HEK293 (cell line): ENCODE results near the gene KRTAP5-7.

Source experiments
- CTCF ChIA-PET: fragments of 350-600 bp; formaldehyde crosslinking; extraction: SDS; loops from one replicate; lab custom pipeline; 2021; ENCODE audit warnings: antibody characterized with exemption; lab: Yijun Ruan, JAX
- POLR2A ChIA-PET: fragments of 300-600 bp; formaldehyde crosslinking; extraction: SDS; loops from one replicate; lab custom pipeline; 2020; ENCODE audit warnings: antibody characterized with exemption, inconsistent platforms; lab: Yijun Ruan, JAX
- H3K27ac ChIP-seq: fragments of 200-500 bp; sonication (Bioruptor generic); 2 replicates; pipeline ENCODE4 v1.5.1; 2014; ENCODE audit warnings: low read depth, low read length, control low read depth, inconsistent platforms; ENCODE audit errors: extremely low read depth
- H3K36me3 ChIP-seq, 2 experiments: fragments of 200-500 bp in 1 of 2; sonication (Bioruptor generic) in 1 of 2; 1 replicate in 1 of 2; 2 replicates in 1 of 2; pipeline ENCODE4 v1.5.1; 2014 to 2017; ENCODE audit warnings: inconsistent platforms in 2 of 2, low read length in 2 of 2; ENCODE audit not compliant: control insufficient read depth in 2 of 2, insufficient read depth in 1 of 2
- H3K4me1 ChIP-seq: fragments of 200-500 bp; sonication (Bioruptor generic); 2 replicates; pipeline ENCODE4 v1.5.1; 2014; ENCODE audit warnings: mild to moderate bottlenecking, low read length, inconsistent platforms; ENCODE audit not compliant: control insufficient read depth, insufficient read depth
- H3K4me3 ChIP-seq: 2 replicates; pipeline ENCODE4 v1.5.1; 2011; ENCODE audit warnings: low read depth, mild to moderate bottlenecking, control low read depth, low read length, moderate library complexity
- H3K9me3 ChIP-seq: fragments of 200-500 bp; sonication (Bioruptor generic); 2 replicates; pipeline ENCODE4 v1.5.1; 2014; ENCODE audit warnings: low read depth, low read length, inconsistent platforms; ENCODE audit not compliant: control insufficient read depth, insufficient read depth
- HOXC10 ChIP-seq: sonication (generic); formaldehyde crosslinking; IDR thresholded peaks from 2 replicates; pipeline ENCODE4 v1.8.1; 2023; ENCODE audit warnings: mild to moderate bottlenecking, missing genetic modification reagents
- KLF9 ChIP-seq: fragments of 450-650 bp; formaldehyde crosslinking; IDR thresholded peaks from 2 replicates; pipeline ENCODE4 v1.5.1; 2016; ENCODE audit warnings: missing biosample characterization, missing genetic modification characterization, low read depth
- ZNF354C ChIP-seq: fragments of 450-650 bp; formaldehyde crosslinking; IDR thresholded peaks from 2 replicates; pipeline ENCODE4 v1.5.1; 2016; ENCODE audit warnings: missing biosample characterization, missing genetic modification characterization, low read depth, borderline replicate concordance
- ZNF391 ChIP-seq: fragments of 450-650 bp; formaldehyde crosslinking; IDR thresholded peaks from 2 replicates; pipeline ENCODE4 v1.5.1; 2016; ENCODE audit warnings: low read depth, missing biosample characterization, missing genetic modification characterization, borderline replicate concordance
- ZNF677 ChIP-seq: fragments of 450-650 bp; IDR thresholded peaks from 2 replicates; pipeline ENCODE4 v1.5.0; 2018; ENCODE audit warnings: missing biosample characterization, mild to moderate bottlenecking, missing genetic modification characterization, moderate library complexity
- TF ChIP-seq, protein P1 (sequence below): fragments of 450-650 bp; formaldehyde crosslinking; IDR thresholded peaks from 2 replicates; pipeline ENCODE4 v1.5.1; 2016; ENCODE audit warnings: missing biosample characterization, missing genetic modification characterization, low read depth

Gene KRTAP5-7

DNA sequence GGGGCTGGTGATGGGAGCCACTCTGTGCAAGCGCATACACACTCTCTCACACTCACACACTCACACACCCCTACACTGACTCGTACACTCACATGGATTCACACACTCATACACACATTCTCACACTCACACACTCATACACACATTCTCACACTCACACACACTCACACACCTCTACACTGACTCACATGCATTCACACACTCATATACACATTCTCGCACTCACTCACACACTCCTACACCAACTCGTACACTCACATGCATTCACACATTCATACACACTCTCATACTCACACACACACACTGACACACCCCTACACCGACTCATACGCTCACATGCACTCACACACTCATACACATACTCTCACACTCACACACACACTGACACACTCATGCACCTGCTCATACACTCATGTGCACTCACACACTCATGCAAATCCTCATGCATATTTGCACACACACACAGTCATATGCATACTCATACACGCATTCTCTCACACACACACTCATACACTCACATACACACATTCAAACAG is 50.5 kb downstream of the KRTAP5-7 start:
- H3K4me1 ChIP-seq = no peaks in the 10 kb centered on the region
- CTCF ChIA-PET = no interaction called here

More for the DNA sequence above, 50.5 kb downstream of the KRTAP5-7 start:
- Histone ChIP-seq H3K36me3 (no peaks in the 10 kb centered on the region), H3K27ac (no peak overlapping the region), H3K4me3 (no peak overlapping the region), H3K9me3 (no peaks in the 10 kb centered on the region)
- no peak for TF ChIP-seq ZNF677 (tag by site-specific recombination)
- TF ChIP-seq ZNF391 (tag by site-specific recombination) = no peak
- TF ChIP-seq HOXC10 (CRISPR knock-in tag) = no peak
- no peak for TF ChIP-seq ZNF354C (tag by site-specific recombination)
- TF ChIP-seq, protein P1, sequence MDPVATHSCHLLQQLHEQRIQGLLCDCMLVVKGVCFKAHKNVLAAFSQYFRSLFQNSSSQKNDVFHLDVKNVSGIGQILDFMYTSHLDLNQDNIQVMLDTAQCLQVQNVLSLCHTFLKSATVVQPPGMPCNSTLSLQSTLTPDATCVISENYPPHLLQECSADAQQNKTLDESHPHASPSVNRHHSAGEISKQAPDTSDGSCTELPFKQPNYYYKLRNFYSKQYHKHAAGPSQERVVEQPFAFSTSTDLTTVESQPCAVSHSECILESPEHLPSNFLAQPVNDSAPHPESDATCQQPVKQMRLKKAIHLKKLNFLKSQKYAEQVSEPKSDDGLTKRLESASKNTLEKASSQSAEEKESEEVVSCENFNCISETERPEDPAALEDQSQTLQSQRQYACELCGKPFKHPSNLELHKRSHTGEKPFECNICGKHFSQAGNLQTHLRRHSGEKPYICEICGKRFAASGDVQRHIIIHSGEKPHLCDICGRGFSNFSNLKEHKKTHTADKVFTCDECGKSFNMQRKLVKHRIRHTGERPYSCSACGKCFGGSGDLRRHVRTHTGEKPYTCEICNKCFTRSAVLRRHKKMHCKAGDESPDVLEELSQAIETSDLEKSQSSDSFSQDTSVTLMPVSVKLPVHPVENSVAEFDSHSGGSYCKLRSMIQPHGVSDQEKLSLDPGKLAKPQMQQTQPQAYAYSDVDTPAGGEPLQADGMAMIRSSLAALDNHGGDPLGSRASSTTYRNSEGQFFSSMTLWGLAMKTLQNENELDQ (tag by site-specific recombination) = no peak
- TF ChIP-seq KLF9 (tag by site-specific recombination) = no peak
- POLR2A ChIA-PET = no interaction called here
